HG03457 (cell line): ENCODE data around the gene TERT.

Experiments
- ATAC-seq: cut with Tn5 transposase; IDR thresholded peaks from one replicate; pipeline ENCODE4 v1.9.1; 2021; ENCODE audit warnings: moderate number of reproducible peaks; ENCODE audit not compliant: unreplicated experiment

The TERT gene

GRCh38 chr5:1222621-1223277 lies 72.1 kb downstream of the TERT start:
- no peak for ATAC-seq

GRCh38 chr5:1222147-1222546 lies 72.7 kb downstream of the TERT start:
- no peak for ATAC-seq

DNA sequence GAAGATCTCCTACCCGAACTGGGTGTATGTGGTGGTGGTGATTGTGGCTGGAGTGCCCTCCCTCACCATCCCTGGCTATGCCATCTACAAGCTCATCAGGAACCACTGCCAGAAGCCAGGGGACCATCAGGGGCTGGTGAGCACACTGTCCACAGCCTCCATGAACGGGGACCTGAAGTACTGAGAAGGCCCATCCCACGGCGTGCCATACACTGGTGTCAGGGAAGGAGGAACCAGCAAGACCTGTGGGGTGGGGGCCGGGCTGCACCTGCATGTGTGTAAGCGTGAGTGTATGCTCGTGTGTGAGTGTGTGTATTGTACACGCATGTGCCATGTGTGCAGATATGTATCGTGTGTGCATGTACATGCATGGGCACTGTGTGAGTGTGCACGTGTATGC lies 73.1 kb downstream of the TERT start:
- ATAC-seq, result no peak

DNA sequence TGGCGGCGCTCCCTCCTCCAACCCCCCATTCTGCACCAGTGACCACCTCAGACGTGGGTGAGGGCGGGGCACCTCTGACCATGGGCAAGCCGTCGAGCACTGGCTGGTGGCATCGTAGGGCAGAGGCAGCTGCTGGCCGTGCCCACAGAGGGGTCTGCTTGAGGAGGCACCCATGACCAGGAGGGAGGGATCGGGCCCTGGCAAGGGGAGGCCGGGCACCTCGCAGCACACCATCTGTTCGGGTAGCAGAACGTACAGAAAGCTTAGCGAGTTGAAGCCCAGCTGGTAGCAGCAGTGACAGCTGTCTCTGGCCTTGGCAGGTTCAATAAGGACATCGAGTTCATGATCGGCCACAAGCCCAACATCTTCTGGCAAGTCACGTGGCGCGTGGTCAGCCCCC lies 74.0 kb downstream of the TERT start:
- ATAC-seq, result no peak

DNA sequence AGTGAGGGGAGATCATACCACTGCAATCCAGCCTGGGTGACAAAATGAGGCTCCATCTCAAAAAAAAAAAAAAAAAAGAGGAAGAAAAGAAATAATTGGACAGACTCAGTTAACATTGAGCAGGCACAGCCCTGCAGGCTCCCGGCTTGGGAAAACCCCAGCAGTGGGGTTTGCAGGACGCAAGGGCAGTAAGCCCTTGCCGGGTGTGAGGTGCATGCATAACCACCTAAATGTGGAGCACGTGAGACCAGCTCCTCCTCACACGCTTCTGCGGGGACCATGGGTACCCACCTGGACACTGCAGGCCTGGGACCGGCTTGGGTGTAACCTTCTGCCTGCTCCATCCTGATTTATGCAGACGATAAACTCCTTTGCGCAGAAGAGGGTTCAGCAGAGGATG lies 74.5 kb downstream of the TERT start:
- ATAC-seq, result no peak

DNA sequence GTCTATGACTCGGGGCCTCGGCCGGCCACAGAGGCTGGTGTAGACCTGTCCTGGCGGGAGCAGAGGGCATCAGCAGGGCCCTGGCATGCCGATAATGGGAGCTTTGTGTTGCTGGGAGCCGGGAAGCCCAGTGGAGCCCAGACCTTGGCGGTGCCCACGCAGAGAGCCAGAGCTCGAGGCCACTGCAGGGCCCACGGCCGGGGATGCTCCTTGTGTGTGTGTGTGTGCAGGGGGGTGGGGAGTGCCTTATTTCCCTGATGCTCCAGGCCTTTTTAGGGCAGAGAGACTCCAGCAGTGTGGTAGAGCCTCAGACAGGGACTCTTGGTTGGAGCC lies 75.1 kb downstream of the TERT start:
- no peak for ATAC-seq

DNA sequence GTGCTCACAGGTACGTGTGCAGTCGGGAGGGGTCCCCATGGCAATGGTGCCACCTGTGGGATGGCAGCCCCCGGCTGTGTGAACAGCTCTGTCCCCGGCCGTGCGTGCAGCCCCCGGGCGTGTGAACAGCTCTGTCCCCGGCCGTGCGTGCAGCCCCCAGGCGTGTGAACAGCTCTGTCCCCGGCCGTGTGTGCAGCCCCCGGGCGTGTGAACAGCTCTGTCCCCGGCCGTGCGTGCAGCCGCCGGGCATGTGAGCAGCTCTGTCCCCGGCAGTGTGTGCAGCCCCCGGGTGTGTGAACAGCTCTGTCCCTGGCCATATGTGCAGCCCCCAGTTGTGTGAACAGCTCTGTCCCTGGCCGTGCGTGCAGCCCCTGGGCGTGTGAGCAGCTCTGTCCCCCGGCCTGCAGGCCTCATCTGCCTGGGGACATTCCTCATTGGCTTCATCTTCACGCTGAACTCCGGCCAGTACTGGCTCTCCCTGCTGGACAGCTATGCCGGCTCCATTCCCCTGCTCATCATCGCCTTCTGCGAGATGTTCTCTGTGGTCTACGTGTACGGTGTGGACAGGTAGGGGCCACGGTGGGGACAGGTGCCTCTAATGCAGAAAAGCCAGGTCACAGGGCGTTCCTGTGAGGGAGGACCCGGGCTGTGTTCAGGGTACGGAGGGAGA lies 75.6 kb downstream of the TERT start:
- no peak for ATAC-seq

GRCh38 chr5:1218351-1219080 lies 76.4 kb downstream of the TERT start:
- no peak for ATAC-seq

- no peak for ATAC-seq
These were observed 77.2 kb downstream of the TERT start for GRCh38 chr5:1217596-1218206.

DNA sequence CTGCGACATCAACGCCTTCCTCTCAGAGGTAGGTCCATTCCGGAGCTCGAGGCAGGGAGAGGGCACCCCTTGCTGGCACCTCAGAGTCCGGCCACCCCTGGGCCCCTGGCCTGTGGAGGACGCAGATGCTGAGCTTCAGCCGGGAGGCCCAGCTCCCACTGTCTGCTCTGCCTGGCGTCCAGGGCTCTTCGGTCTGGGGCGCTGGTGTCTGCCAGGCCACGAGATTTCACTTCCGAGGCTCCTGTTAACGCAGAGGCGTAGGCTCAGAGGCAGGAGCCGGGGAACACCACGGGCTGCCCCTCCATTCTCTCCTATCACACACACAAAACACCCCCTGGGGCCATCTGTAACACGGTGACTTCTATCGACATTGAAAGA lies 78.0 kb downstream of the TERT start:
- no peak for ATAC-seq

GRCh38 chr5:1216211-1216917 lies 78.5 kb downstream of the TERT start:
- ATAC-seq, result no peak

GRCh38 chr5:1215320-1216096 lies 79.4 kb downstream of the TERT start:
- no peak for ATAC-seq

- ATAC-seq, result no peak
These were observed 80.0 kb downstream of the TERT start for GRCh38 chr5:1214936-1215220.

- no peak for ATAC-seq
These were observed 80.5 kb downstream of the TERT start for GRCh38 chr5:1214163-1214935.

- ATAC-seq, result no peak
These were observed 81.2 kb downstream of the TERT start for GRCh38 chr5:1213508-1214162.

DNA sequence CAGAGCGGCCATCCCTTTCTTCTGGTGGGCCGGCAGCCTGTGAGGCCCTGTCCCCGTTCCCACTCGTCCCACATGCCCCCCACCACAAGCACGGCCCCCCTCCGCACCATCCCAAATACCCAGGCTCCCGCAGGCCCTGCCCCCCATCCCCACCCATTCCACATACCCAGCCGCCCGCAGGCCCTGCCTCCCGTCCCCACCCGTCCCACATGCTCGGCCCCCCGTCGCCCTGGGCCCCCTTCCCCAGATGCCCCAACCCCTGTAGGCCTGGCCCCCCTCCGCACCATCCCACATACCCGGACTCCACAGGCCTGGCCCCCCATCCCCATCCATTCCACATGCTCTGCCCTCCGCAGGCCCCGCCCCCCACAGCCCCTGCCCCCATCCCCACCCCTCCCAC lies 82.0 kb downstream of the TERT start:
- ATAC-seq, result no peak

- ATAC-seq, result no peak
These were observed 82.6 kb downstream of the TERT start for GRCh38 chr5:1212271-1212670.

DNA sequence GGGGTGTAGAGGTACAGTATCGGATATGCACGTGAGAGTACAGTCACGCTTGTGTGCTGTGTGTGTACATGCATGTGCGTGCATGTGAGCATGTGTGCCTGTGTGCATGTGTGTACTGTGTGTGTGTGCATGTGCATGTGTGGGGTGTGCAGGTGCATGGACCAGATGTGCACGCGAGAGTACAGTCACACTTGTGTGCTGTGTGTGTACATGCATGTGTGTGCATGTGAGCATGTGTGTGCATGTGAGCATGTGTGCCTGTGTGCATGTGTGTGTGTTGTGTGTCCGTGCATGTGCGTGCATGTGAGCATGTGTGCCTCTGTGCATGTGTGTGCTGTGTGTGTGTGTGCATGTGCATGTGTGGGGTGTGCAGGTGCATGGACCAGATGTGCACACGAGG lies 83.2 kb downstream of the TERT start:
- no peak for ATAC-seq

DNA sequence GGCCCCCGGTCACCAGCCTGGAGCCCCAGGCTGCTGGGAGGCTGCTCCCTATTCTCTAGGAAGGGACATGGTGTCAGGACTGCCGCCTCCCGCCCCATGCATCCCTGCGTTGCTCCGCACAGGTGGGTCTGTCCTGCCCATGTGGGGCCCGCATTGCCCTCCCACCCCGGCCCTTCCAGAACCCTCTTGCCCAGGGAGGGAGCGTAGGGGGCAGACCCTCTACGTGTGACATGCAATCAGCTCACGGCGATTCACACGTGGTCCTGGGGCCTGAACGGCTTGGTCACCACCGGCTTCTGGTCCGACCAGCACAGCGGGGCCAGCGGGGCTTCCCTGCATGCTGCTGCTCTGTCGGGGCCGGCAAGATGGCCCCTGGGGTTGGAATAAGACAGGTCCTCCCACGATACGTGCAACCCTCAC lies 84.0 kb downstream of the TERT start:
- no peak for ATAC-seq
